Gastroesophageal sphincter (tissue), 3 donors: ENCODE measurements around the gene HS3ST5.

Source experiments
- EP300 ChIP-seq: sonication (generic); formaldehyde crosslinking; IDR thresholded peaks from one replicate; pipeline ENCODE4 v1.6.1; 2017; ENCODE audit warnings: antibody characterized with exemption, mild to moderate bottlenecking
- POLR2A ChIP-seq, 2 donors: fragments of 450-650 bp; IDR thresholded peaks; one replicate each; pipeline ENCODE4 v1.6.1; 2017; ENCODE audit warnings: antibody characterized with exemption in 2 of 2, mild to moderate bottlenecking in 2 of 2, moderate library complexity in 1 of 2
- POLR2AphosphoS5 ChIP-seq: sonication (generic); formaldehyde crosslinking; IDR thresholded peaks from one replicate; pipeline ENCODE4 v1.6.1; 2017; ENCODE audit warnings: antibody characterized with exemption
- TF ChIP-seq, protein P1 (sequence below), 4 experiments: fragments of 200-600 bp in 2 of 4; fragments of 450-650 bp in 2 of 4; sonication (generic) in 1 of 4; IDR thresholded peaks; one replicate each; pipeline ENCODE4 v1.5.1; 2017 to 2019; ENCODE audit warnings: antibody characterized with exemption in 4 of 4, mild to moderate bottlenecking in 2 of 4, moderate library complexity in 2 of 4

- TF ChIP-seq POLR2A (IDR thresholded peaks at IDR 0.05) (no peak), POLR2AphosphoS5 (no peak), EP300 (no peak)
- TF ChIP-seq, protein P1, sequence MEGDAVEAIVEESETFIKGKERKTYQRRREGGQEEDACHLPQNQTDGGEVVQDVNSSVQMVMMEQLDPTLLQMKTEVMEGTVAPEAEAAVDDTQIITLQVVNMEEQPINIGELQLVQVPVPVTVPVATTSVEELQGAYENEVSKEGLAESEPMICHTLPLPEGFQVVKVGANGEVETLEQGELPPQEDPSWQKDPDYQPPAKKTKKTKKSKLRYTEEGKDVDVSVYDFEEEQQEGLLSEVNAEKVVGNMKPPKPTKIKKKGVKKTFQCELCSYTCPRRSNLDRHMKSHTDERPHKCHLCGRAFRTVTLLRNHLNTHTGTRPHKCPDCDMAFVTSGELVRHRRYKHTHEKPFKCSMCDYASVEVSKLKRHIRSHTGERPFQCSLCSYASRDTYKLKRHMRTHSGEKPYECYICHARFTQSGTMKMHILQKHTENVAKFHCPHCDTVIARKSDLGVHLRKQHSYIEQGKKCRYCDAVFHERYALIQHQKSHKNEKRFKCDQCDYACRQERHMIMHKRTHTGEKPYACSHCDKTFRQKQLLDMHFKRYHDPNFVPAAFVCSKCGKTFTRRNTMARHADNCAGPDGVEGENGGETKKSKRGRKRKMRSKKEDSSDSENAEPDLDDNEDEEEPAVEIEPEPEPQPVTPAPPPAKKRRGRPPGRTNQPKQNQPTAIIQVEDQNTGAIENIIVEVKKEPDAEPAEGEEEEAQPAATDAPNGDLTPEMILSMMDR (IDR thresholded peaks at IDR 0.05), result no peak
Measured at GRCh38 chr6:114119056-114119455, 223.8 kb downstream of the HS3ST5 start.
